GM12875 (cell line): Measurements from ENCODE around the gene SLC5A8.

Source experiments
- H3K4me3 ChIP-seq: one replicate; pipeline ENCODE4 v1.5.1; 2011; ENCODE audit warnings: low read depth, low read length, control low read depth
- TF ChIP-seq, protein P1 (sequence below): IDR thresholded peaks from 2 replicates; pipeline ENCODE4 v1.5.1; 2011; ENCODE audit warnings: low read depth, mild to moderate bottlenecking, control low read depth, inconsistent platforms, low read length, moderate library complexity, borderline replicate concordance; ENCODE audit not compliant: insufficient read depth

The SLC5A8 gene, protein sequence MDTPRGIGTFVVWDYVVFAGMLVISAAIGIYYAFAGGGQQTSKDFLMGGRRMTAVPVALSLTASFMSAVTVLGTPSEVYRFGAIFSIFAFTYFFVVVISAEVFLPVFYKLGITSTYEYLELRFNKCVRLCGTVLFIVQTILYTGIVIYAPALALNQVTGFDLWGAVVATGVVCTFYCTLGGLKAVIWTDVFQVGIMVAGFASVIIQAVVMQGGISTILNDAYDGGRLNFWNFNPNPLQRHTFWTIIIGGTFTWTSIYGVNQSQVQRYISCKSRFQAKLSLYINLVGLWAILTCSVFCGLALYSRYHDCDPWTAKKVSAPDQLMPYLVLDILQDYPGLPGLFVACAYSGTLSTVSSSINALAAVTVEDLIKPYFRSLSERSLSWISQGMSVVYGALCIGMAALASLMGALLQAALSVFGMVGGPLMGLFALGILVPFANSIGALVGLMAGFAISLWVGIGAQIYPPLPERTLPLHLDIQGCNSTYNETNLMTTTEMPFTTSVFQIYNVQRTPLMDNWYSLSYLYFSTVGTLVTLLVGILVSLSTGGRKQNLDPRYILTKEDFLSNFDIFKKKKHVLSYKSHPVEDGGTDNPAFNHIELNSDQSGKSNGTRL

DNA sequence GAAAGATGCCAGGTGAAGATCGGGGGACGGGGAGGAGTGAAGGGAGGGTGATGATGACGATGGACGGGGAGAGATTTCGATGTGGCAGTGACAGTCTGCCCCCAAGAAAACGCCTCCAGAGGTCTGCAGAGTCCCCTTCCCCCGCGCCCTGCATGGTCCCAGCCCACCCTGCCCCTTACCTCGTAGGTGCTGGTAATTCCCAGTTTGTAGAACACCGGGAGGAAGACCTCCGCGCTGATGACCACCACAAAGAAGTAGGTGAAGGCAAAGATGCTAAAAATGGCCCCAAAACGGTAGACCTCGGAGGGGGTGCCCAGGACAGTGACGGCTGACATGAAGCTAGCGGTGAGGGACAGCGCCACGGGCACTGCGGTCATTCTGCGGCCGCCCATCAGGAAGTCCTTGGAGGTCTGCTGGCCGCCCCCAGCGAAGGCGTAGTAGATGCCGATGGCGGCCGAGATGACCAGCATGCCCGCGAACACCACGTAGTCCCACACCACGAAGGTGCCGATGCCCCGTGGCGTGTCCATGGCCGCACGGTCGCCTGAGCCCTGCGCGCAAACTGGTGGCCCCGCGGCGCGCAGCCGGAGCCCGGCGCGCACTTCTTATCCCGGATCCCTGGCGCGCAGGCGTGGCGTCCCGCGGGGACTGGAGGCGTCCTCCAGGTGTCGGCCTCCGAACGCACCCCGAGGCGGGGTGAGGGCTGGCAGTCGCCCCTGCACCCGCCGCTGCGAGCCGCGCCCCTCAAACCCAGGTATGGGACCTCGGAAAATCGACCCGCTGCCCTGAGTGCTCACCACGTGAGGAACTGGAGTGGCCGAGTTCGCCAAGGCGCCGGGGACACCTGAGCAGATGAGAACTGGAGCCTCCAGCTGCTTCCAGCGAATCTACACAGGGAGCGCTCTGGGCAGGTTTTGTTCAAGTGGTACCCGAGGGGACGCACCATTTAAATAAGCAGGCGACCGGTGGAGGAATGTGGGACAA is at the start of gene SLC5A8:
SLC5A8 (minus strand) TSS at position 920 of the 984 bp plus-strand sequence; CDS start at position 530, 390 bp downstream.
- no peak within 1 kb of the TSS for H3K4me3 ChIP-seq
- TF ChIP-seq, protein P1, sequence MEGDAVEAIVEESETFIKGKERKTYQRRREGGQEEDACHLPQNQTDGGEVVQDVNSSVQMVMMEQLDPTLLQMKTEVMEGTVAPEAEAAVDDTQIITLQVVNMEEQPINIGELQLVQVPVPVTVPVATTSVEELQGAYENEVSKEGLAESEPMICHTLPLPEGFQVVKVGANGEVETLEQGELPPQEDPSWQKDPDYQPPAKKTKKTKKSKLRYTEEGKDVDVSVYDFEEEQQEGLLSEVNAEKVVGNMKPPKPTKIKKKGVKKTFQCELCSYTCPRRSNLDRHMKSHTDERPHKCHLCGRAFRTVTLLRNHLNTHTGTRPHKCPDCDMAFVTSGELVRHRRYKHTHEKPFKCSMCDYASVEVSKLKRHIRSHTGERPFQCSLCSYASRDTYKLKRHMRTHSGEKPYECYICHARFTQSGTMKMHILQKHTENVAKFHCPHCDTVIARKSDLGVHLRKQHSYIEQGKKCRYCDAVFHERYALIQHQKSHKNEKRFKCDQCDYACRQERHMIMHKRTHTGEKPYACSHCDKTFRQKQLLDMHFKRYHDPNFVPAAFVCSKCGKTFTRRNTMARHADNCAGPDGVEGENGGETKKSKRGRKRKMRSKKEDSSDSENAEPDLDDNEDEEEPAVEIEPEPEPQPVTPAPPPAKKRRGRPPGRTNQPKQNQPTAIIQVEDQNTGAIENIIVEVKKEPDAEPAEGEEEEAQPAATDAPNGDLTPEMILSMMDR, result no peak

DNA sequence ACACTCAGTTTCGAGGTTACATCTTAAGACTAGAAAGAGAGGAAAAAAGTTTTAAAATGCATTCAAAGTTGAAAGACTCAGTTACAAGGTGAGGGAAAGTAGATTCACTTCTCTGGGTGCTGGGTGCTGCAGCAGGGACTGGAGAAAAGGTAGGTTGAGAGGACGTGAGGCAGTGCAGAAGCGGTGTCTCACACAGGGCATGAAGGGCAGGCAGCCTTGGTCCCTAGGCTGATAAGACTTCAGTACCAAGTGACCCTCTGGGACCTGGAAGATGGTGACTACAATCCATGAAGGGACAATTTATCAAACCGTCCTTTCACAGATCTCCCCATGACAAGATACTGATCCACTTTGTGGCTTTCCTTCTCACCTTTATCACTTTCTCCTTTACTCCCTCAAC is 47.3 kb upstream of the SLC5A8 start:
- TF ChIP-seq, protein P1, result no peak
- no peak overlapping the region for H3K4me3 ChIP-seq

DNA sequence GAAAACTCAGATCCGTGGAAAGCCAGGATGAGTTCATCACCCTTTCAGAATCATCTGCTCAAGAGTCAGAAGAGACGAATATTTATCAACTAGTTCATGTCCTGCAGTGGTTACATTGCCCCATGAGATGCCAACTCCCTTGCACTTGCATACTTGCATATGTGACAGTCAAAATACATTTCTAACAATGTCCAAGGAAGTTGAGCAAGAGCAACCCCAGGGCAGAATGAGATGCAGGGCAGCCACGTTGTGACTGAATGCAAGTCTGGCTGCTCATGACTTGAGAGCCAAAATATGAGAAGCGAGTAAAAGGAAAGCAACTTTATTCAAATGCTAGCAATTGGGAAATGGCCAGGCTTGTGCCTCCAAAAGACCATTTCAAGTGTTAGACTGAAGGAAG is 46.2 kb upstream of the SLC5A8 start:
- TF ChIP-seq, protein P1, result no peak
- H3K4me3 ChIP-seq, result no peak overlapping the region

DNA sequence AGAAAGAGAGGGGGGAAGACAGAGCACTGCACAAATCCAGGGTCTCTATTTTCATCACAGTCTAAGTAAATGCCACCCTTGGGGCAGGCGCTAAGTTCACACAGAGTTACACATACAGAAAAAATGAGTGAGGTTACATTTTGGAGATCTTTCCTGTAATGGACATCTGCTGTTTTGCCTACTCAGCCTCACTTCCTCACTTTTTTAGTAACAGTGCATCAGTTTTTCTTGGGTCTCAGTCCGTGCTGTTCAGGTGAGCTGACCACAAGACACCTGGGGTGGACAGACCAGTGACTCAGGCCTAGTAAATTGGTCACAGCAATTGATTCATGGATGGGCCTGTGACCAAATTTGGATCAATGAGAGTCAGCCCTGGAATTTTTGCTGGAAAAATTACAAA is 33.6 kb upstream of the SLC5A8 start:
- no peak overlapping the region for H3K4me3 ChIP-seq
- TF ChIP-seq, protein P1, result no peak

DNA sequence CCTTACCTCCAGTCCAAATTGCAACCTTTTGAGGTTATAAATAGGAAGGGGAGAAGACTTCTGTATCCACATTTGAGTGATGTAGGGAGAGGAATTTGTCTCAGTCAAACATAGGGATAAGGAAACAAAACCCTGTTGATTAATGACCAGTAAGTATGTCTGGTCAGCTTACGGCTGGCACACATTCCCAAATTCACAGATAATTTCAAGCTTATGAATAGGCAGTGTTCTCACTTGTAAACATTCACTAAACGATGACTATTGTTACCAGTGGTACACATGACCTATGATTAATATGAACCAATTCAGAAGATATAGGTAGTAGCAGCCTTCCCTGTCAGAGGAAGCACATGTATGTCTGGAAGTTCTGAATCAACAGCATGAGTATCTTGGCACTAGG is 33.0 kb upstream of the SLC5A8 start:
- H3K4me3 ChIP-seq, result no peak overlapping the region
- TF ChIP-seq, protein P1, result no peak

DNA sequence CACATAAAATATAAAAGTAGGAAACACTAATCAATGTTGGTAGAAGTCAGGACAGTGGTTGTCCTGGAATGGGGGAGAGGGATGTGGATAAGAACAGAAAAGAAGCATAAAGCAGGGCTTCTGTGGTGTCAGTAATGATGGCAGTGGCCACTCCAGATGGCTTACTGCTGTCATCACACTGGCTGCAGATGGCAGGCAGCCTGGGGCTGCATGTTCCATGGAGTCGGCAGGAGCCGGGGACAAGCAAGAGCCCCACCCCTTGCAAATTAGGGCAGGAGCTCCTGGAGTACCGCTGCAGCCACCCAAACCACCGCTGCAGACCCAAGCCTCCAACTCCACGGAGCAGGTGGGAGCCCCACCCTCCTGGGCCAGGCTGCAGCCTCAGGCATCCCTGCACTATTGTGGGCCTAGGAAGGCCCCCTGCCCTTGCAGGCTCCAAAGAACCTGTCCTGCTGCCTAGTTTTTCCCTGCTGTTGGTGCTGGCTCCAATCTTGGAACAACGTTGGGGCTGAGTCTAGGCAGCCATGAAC is 28.8 kb upstream of the SLC5A8 start:
- H3K4me3 ChIP-seq, result no peak overlapping the region
- TF ChIP-seq, protein P1, result no peak
